Stimulated activated CD4-positive, alpha-beta T cell treated with anti-CD3 and anti-CD28 coated beads, TNF-alpha, amount 100 ng/mL, for 4 hours (primary cell): ENCODE measurements around the gene AGAP9.
"Not testable (repeated sequence)": the region's sequence is repeated elsewhere in the genome, so short reads cannot be mapped to it uniquely, and the experiment has no call there.

Source experiments
- DNase-seq, 3 experiments: peaks; one replicate each; pipeline ENCODE4 v3.0.0-alpha.2; 2020; ENCODE audit warnings: low read depth in 3 of 3

The AGAP9 gene

DNA sequence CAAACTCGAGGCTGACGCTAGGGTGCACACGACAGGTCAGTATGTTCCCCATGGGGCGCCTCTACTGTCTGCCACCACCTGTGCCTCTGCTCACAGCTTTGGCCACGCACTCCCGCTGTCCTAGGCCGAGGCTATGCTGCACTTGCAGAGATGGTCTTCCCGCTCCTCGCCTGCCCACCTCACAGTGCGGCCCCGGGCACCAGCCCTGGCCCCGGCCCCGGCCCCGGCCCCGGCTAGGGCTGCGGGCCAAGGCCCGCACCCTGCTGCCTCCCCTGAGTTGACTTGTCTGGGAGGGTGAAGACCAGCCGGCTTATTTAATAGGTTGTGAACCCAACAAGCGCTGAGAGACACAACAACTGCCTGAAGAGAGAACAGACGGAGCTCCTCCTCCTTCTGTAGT lies at the start of gene AGAP9:
Gene AGAP9 (minus strand): TSS at position 164 of the 400 bp plus-strand sequence. CDS start 112 bp downstream, at position 52.
- DNase-seq, result not testable (repeated sequence)

DNA sequence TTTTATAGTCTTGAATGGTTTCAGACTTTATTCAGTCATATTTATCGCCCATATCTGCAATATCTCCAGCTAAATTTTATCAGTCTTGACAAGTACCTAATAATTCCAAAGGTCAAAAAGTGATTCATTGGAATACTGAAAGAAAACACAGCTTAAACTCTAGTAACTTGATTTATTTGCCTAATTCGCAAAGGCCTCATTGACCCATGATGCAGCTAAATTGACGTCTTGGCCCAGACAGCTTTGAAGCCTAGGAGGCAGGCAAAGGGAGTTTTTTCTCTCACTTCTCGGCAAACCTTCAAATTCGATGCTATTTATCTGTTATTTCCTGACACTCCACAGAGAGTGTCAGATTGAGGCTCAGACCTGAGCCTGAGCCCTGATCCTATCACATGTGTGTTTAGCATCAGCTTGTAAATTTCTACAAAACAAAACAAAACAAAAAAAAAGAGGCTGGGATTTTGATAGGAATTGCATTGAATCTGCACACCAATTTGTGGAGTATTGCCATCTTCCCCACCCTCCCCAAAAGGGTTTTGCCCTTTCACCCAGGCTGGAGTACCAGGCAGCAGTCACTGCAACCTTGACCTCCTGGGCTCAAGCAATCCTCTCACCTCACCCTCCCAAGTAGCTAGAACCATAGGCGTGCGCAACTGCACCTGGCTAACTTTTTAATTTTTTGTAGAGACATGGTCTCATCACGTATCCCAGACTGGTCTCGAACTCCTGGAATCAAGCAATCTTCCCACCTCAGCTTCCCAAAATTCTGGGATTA lies 47.9 kb upstream of the AGAP9 start:
- DNase-seq, result not testable (repeated sequence)

DNA sequence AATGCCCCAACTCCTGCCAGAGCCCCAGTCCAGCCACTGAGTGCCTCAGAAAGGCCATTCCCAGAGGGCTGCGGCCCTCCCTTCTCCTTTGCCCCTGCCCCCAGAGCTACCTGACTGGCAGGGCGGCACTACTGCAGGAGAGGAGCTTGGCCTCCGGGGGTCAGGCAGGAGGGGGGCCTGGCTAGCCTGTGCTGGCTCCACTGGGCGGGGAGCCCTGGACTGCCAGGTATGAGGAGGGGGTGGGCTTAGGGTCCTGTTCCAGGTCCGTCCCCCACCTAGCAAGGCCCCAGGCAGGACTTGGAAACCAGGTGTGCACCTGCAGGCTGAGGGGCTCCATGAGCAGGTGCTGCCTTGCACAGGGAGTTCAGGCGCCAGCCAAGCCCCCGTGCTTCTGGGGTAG lies 43.3 kb upstream of the AGAP9 start:
- not testable (repeated sequence) for DNase-seq

DNA sequence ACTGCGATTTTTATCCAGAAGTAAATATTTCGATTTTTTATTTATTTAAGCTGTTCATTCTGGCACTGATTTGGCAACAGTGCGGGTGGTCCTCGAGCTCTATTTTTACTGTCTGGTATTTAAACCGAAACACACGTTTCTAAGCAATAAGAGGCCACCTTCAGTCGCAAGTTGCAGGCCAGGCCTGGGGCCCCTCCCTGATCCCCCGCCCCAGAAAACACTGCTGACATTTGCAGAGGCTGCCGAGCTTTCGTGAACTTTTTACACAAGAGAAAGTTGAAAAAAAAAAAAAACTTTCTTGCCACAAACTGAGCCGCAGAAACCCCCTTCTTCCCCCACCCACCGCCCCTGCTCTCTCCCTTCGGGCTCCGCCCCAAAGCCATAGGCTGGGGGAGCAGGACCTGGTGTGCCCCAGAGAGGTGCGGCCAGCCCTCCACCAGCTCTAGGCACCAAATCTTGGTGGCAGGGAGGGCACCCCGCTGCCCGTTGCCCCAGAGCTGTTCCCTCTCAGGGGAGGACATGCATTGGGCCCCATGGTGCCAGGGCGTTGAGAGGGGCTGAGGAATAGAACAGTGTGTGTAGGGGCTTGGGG lies 42.8 kb upstream of the AGAP9 start:
- not testable (repeated sequence) for DNase-seq

DNA sequence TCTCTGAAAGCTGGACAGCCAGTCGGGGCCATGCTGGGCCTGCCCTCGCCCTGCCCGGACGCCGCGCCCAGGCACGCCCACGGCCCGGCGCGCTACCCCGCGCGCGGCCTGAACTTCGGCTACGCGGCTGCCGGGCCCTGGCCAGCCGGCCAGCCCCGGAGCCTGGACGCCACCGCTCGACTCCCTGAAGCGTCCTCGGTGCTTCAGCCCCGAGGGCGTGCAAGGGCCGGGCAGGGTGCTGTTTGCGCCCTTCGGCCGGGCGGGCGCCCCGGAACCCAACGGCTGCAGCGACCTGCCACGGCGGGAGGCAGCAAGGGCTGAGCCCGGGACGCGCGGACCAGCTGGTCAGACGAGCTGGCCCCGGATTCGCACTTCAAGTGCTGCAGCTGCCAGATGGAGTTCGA lies 42.1 kb upstream of the AGAP9 start:
- not testable (repeated sequence) for DNase-seq

DNA sequence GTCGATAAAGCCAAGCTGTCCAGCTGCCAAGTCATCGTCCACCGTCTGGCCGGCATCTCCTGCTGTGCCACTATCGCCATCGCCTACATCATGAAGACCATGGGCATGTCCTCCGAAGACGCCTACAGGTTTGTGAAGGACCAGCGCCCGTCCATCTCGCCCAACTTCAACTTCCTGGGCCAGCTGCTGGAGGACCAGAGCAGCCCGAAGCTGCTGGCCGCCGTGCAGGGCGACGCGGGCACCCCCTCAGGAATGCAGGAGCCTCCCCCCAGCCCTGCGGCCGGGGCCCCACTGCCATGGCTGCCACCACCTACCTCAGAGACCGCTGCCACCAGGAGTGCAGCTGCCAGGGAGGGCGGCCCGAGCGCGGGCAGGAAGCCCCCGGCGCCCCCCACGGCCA lies 41.5 kb upstream of the AGAP9 start:
- DNase-seq, result not testable (repeated sequence)

DNA sequence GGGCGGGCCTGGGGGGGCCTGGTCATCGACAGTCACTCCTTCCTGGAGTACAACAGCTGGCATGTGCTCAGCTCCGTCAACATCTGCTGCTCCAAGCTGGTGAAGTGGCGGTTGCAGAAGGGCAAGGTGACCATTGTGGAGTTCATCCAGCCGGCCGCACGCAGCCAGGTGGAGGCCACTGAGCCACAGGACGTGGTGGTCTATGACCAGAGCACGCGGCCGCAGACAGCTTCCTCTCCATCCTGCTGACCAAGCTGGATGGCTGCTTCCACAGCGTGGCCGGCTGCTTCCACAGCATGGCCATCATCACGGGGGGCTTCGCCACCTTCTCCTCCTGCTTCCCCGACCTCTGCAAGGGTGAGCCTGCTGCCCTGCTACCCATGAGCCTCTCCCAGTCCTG lies 40.9 kb upstream of the AGAP9 start:
- DNase-seq, result not testable (repeated sequence)

DNA sequence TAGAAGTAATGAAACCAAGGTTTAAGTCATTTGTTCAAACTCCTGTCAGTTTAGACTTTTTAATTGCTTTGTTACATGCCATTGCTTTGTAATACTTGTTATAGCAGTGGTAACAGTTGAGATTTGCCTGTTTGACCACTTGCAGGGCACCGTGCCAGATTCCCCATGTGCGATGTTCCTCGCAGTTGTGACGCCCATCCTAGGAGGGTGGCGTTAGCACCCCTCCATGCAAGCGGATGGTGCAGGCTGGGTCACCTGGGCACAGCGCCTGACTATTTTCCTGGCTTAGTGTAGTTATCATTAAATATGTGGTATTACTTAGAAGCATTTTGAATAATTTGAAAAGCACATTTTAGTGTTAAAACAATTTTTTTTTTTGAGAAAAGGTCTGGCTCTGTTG lies 37.0 kb upstream of the AGAP9 start:
- not testable (repeated sequence) for DNase-seq

DNA sequence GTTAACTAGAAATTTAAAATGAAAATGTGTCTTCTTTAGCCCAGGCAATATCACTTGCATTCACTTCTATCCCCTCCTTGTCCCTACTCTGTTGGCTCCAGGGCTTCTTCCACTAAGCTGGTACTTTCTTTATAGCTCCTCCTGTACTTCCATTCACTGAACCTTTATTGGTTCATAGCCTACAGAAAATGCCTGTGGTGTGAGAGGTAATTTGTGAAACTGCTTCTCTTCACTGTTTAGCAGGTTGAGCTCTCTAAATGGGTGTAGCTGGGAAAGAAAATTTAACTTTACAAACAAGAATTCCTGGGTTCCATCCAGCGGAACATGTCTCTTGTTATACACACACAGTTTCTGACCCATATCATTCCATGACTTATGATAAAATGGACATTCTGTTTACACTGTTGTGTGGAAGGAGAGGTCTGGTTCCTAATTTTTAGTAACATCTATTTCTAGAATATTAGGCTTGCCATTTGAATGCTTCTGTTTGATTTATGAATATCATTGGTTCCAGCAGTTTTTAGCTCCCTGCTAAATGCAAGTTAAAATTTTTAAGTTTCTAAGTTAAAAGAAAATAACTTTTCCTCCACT lies 36.4 kb upstream of the AGAP9 start:
- not testable (repeated sequence) for DNase-seq

DNA sequence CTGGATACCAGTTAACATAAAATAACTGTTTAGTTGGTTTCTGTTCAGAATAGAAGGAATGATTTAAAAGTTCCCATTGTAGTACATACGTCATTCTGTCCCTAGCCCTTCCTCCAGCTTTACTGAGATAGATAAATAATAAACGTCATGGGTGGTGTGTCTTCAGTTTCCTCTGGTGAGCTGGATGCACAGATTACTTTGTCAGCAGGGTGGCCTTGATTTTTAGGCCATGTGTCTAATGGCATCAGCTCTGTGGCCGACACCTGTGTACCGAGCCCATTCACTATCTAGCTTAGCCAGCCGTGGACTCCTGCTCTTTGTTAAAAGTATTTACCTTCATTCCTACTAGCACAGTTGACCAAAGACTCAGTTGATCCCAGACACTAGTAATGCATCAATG lies 34.7 kb upstream of the AGAP9 start:
- DNase-seq, result not testable (repeated sequence)

DNA sequence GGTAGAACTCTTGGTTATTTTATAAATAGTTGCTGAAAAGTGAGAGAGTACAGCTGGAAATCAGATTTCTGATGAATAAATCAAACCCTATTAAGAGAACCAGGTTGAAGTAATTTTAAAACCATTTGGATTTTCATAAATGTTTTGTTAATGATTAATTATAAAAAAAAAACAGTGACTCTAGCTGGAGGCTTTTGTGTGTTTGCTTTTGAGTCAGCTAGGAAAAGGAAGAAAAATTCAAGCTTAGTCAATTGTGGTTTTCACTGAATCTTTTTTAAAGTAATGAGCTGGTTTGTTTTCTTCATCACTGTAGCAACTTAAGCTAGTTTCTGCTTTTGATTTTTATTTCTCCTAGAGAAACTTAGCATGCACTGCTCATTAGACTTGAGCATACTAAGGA lies 34.2 kb upstream of the AGAP9 start:
- not testable (repeated sequence) for DNase-seq

DNA sequence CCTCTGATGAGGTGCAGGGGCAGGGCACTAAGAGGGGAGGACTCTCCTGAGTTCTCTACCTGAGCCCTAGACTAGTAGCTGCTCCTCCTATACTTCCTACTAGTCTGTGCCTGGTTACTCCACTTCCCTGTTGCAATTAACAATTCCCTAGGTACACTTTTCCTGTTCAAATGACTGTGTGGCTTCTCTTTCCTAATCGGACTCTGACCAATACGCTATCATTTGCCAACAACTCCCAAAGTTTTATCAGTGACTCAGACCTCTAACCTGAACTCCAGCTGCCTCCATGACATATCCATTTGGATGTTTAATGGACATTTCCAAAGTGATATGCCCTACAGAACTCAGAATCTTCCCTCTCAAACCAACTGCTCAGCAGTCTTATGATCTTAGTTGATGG lies 31.9 kb upstream of the AGAP9 start:
- DNase-seq, result not testable (repeated sequence)

DNA sequence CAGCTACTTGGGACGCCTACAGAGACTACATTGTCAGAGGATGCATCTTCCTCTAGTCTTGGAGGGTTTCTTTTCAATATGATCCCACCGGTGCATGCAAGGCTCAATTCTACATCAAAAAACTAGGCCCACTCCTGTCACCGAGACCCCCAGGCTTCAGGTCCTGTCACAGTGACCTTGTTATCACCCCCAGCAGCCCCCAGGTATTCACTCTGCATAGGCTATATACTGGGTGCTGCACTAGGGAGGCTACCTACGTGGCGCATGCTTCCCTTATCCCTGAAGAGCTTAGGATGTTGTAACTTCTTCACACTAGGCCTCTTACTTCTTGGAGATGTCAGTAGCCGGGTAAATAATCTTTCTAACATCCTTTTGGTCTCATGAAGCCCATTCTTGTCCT lies 31.1 kb upstream of the AGAP9 start:
- DNase-seq, result not testable (repeated sequence)

DNA sequence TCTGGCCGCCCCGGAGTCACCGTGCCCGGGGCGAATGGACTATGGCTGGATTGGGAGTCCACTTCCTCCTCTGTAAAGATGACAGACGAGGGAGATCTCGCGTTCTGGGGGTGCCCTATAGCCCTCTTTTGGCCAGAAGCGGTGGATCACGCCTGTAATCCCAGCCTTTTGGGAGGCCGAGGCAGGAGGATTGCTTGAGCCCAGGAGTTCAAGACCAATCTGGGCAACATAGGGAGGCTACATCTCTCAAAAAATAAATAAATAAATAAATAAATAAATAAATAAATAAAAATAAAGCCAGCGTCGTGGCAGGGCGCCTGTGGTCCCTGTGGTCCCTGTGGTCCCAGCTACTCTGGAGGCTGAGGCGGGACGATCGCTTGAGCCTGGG lies 30.4 kb upstream of the AGAP9 start:
- not testable (repeated sequence) for DNase-seq

DNA sequence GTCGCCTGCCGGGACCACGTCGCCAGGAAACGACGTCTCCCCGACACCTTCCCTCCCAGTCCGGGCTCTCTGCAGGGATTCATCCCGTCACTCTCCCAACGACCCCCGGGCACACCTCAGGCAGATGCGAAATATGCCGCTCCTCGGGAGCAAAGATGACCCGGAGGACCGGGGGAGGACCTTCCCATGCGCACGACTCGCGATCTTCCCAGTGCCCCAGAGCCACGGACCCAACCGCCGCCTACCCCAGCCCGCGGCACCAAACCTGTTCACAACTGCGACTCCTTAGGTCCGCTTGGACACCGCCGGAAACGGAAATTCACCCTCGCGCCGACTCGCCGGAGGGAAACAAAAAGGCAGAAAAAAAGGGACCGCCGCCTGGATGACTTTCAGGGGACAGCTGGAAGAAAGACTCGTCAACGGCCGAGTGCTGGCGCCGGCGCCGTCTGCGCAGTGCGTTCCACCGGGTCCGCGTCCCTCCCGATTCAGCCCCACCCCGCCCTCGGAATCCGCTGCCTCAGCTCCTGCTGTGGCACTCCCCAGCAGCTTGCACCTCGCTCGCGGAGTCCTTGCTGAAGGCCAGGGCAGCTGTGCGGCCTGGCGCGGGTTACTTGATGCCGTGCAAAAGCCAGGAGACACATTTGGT lies 29.9 kb upstream of the AGAP9 start:
- peak; percentile 52 to 62 (median 52) for DNase-seq

DNA sequence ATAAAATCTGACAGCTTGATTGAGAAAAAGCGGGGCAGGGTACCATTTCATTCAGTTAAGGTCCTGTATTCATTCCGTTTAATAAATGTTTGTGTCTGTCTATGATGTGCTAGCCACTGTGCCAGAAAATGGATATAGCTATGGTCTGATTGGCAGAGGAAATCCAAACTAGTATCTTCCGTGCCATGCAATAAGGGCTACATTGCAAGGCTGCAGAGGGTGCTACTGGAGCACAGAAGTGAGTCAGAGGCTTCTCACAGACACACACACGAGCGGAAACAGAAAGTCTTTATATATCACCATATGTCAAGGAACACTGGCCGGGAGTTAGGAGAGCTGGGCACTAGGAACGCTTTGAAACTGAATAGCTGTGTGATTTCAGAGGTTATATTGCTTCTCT lies 29.3 kb upstream of the AGAP9 start:
- not testable (repeated sequence) for DNase-seq

DNA sequence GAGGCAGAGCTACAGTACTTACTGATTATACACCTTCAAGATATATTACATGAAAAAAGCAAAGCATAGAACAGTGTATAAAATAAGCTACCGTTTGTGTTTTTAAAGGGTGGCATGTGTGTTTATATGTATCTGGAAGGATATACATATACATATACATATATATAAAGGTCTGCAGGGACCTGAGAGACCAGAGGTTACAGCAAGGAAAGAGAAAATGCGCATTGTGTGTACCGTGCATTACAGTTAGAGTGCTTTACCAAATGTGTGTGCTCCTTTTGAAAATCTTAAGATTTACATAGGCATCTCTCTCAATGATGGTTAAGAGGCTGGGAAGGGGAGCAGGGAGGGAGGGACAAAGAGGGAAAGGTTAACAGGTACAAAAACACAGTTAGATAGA lies 23.8 kb upstream of the AGAP9 start:
- not testable (repeated sequence) for DNase-seq

DNA sequence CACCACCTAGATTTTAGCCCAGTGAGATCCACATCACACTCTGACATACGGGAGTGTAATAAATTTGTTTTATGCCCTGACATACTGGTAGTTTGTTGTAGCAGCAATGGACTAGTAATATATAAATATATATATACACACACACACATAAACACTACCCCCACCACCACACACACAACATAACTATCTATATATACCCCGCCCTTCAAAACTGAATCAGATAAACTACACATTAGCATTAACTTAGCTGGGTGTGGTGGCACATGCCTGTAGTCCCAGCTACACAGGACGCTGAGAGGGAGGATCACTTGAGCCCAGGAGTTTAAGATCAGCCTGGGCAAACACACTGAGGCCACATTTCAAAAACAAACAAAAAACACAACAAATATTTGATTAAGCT lies 13.0 kb upstream of the AGAP9 start:
- not testable (repeated sequence) for DNase-seq

DNA sequence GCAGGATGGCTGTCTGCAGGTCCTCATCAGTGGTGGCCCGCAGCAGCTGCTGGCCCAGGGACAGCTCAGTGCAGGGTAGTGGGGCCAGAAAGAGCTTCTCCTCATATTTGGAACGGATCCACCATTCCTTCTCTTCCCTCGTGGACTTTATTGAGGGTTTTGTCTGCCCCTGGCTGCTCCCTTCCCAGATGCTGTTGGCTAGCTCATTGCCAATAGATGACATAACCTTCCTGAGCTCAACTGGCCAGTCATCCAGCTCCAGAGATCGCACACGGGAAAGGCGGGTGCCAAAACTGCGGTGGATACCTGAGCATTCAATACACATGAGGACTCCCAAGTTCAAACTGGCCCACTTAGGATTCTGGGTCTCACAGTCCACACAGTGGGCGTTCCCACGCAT lies 21.1 kb downstream of the AGAP9 start:
- DNase-seq, result not testable (repeated sequence)

DNA sequence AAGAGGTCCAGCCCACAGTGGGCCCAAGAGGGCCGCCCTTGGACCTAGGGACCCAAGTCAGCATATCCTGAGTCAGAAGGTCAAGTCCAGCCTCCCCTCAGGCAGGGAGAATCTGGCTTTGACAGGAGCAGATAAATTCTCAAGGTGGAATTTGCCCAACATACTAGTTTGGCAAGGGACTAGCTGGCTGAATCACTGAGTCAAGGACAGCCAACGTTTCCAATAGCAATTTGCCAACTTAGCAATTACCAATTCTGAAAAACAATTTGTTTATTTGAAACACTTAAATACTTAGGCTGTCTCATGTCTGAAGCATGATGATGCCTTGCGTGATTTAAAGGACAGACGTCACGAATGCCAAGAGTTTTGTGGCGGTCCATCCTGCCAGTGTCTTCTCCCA lies 29.2 kb downstream of the AGAP9 start:
- DNase-seq, result not testable (repeated sequence)

DNA sequence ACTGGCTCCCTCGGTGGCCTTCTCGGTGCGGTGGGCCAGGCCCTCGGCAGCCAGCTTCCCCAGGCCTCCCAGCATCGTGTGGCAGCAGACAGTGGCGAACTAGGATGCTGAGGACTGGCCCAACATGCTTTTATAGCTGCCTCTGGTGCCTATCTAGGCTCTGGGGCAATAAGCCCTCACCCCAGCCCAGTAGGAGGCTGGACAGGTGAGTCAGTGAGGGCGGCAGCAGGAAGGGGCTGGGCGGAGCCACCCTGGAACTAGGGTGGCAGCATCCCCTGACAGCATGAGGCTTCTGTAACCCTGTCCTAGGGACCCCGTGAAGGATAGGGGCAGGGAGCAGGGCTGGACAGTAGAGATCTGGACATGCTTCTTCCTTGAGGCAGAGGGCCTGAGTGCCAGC lies 31.8 kb downstream of the AGAP9 start, which contains the start of gene FAM25G:
Gene FAM25G (minus strand): TSS at position 101 of the 400 bp plus-strand sequence. CDS start 26 bp downstream, at position 75.
- DNase-seq, result not testable (repeated sequence)

DNA sequence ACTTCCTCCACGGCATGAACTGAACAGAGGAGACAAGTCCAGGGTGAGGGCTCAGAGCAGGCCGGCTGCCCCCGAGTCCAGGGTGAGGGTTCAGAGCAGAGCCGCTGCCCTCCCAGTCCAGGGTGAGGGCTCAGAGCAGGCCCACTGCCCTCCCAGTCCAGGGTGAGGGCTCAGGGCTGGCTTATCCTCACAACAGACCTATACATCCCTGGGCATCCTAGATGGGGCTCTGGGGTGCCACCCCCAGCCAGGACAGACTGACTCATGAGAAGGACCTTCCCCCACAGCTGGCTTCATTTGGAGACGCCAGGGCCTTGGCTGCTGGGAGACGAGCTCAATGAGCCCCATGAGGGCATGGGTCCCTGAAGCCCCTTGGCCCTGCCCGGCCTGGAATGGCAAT lies 33.8 kb downstream of the AGAP9 start:
- DNase-seq, result not testable (repeated sequence)
